Epidermal melanocyte (primary cell): ENCODE measurements around the gene PRRC2B.
"Not testable (repeated sequence)": the region's sequence is repeated elsewhere in the genome, so short reads cannot be mapped to it uniquely, and the experiment has no call there.

Source experiments
- DNase-seq: peaks from one replicate; pipeline ENCODE4 v3.0.0; 2011; ENCODE audit warnings: low spot score; ENCODE audit not compliant: insufficient read length

PRRC2B gene

GRCh38 chr9:131434673-131435072, 40.8 kb downstream of the PRRC2B start:
- DNase-seq: no peak

GRCh38 chr9:131436376-131436775, 42.5 kb downstream of the PRRC2B start:
- no peak for DNase-seq

GRCh38 chr9:131436865-131437271, 43.0 kb downstream of the PRRC2B start:
- DNase-seq: no peak

- no peak for DNase-seq
Observed at GRCh38 chr9:131438190-131438589, 44.3 kb downstream of the PRRC2B start.

DNA sequence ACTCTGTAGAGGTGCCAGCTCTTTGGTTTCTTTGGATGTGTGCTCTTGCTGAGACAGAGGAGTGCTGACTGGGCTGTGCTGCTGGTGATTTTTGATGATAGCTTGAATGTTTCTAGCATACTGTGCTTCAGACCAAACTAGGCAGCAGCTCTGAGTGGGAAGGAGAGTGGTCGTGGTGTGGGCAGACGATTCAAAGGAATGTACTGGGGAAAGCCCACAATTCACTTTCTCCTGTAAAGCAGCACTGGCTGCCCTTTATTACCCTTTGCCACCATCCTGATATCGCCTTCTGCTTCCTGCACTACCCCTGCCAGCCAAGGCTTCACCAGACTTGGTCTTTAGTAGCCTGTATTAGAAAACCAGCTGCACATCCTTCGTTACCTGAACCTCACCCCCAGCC, 45.3 kb downstream of the PRRC2B start:
- DNase-seq: no peak

GRCh38 chr9:131441441-131441840, 47.6 kb downstream of the PRRC2B start:
- no peak for DNase-seq

GRCh38 chr9:131442351-131442750, 48.5 kb downstream of the PRRC2B start:
- no peak for DNase-seq

DNA sequence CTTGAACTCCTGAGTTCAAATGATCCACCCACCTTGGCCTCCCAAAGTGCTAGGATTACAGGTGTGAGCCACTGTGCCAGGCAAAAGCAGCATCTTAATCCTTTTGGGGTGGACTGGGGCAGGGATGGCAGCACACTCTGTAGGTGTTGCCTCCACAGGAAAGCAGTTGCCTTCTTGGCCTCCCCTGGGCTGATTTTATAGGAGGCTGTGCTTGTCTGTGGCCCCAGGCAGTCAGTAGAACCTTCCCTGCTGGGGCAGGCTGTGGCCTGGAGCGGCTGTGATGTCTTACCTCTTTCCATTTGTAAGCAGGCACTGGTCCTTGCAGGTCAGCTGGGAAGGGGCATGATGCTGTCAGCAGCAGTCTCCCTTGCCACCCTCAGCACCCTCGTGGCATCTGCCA, 49.8 kb downstream of the PRRC2B start:
- DNase-seq: no peak

DNA sequence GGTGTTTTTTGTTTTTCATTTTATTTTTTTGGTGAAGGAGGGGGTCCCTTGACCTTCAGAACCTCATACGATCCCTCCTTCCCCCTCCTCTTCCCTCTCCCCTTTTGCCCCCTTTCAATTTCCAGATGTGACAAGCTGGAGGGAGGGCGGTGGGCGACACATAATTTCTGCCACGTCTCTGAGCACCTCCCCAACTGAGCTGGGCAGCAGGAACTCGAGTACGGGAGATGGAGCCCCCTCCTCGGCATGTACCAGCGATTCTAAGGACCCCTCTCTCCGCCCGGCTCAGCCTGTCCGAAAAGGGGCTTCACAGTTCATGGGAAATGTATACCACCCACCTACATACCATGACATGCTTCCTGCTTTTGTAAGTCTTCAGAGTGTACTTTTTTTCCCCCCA, 52.4 kb downstream of the PRRC2B start:
- no peak for DNase-seq

GRCh38 chr9:131447148-131447547, 53.3 kb downstream of the PRRC2B start:
- peak; percentile 37 for DNase-seq

GRCh38 chr9:131447600-131447999, 53.7 kb downstream of the PRRC2B start:
- no peak for DNase-seq

GRCh38 chr9:131448818-131449217, 54.9 kb downstream of the PRRC2B start:
- DNase-seq: no peak

DNA sequence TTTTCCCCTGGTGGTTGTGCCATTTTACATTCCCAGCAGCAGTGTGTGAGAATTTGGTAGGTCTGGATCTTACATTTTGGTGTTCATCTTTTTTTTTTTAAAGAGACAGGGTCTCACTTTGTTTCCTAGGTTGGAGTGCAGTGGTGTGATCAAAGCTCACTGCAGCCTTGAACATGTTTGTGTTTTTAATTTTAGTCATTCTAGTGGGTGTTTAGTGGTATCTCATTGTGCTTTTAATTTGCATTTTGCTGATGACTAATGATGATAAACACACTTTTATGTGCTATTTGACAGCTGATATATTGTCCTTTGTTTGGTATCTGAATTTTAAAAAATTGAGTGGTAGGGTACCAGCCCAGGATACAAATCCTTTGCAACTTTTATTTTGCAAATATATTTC, 55.4 kb downstream of the PRRC2B start:
- no peak for DNase-seq

- DNase-seq: no peak
Observed at GRCh38 chr9:131454028-131454427, 60.1 kb downstream of the PRRC2B start.

DNA sequence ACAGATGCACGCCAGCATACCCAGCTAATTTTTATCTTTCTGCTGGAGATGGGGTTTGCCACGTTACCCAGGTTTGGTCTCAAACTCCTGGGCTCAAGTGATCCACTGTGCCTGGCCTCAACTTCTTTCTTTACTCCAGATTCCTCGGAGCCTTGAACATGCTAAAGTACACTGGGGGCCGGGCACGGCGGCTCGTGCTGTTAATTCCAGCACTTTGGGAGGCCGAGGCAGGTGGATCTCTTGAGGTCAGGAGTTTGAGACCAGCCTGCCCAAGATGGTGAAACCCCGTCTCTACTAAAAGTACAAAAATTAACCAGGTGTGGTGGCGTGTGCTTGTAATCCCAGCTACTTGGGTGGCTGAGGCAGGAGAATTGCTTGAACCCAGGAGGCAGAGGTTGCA, 61.8 kb downstream of the PRRC2B start:
- DNase-seq: not testable (repeated sequence)

DNA sequence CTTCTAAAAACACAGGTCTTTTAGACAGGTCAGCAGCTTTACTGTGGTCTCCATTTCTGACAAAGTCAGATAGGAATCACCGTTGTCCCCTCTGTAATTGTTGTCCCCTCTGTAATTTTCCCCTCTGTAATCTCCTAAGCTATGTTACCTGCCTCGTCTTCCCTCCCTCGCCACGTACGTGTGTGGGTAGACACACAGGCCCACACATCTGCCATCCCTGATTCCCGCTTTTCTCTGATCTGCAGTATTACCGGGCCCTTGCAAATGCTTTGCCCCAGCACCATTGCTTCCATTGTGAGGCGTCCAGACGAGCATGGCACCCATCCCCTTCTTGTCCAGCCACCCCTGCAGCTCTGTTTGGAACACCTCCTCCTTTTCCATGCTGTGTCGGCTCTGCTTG, 63.9 kb downstream of the PRRC2B start:
- DNase-seq: no peak

- DNase-seq: no peak
Observed at GRCh38 chr9:131459056-131459455, 65.2 kb downstream of the PRRC2B start.

GRCh38 chr9:131461166-131461565, 67.3 kb downstream of the PRRC2B start:
- DNase-seq: no peak

GRCh38 chr9:131464354-131465000, 70.6 kb downstream of the PRRC2B start:
- no peak for DNase-seq

DNA sequence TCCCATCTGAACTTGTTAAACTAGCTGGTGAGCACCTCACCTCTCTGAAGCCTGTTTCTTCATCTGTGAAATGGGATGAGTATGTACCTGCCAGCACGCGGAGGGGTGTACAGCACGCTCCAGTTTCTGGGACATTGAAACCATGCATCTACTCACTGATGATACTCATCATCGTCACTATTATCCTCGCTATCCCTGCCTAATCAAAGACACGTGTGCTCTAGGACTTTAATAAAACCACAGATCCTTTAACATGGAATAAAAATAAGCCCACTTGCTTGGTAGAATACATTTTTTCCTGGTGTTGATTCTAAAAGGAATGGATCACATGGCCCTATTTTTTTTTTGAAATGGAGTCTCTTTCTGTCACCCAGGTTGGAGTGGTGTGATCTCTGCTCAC, 71.5 kb downstream of the PRRC2B start:
- no peak for DNase-seq

DNA sequence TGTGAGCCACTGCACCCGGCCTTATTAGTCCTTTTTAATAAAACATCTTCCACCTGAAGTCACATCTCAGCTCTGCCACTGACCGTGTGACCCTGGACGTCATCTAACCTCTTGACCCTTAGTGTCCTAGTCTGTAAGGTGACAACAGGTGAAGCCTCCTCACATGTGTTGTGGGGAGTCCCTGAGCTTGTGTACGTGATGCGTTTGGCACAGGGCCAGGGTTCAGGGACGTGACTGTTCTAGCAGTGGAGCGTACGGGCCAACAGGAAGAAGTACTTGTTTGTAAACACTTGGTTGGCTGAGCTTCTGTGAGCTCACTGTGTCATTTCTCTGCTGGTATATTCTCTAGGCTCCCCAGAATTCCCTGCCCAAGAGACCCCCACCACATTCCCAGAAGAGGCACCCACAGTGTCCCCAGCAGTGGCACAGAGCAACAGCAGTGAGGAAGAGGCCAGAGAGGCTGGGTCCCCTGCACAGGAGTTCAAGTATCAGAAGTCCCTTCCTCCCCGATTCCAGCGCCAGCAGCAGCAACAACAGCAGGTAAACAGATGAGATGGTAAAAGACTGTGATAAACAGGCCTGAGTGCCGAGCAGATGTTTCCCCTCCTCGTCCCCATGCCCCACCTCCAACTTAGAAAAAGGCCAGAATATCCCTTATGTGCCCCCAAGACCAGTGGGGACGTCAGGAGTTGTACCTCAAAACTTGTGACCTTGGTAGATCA, 73.5 kb downstream of the PRRC2B start:
- no peak for DNase-seq

DNA sequence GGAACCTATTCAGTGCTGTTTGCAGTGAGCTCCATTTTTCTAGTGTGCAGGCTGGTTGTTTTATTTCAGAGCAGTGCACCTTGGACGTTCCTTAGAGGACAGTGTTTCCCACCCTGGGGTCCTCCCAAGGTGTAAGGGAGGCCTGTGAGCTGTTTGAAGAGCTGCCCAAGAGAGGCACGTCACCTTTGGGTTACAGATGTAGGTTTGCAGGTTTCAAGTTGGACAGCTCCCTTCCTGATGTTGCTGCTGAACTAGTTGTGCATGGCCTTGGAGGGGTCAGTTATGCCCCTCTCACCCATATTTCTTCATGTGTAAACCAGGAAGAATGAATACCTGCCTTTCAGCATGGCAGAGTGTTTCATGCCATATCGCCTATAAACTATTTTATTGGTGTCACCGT, 74.1 kb downstream of the PRRC2B start:
- no peak for DNase-seq

- DNase-seq: no peak
Observed at GRCh38 chr9:131469356-131469755, 75.5 kb downstream of the PRRC2B start.
